ENCODE measurements around the gene SMURF1.

- TF ChIP-seq POLR2AphosphoS5 (IDR thresholded peaks at IDR 0.05), result no peak
- TF ChIP-seq, protein P1, sequence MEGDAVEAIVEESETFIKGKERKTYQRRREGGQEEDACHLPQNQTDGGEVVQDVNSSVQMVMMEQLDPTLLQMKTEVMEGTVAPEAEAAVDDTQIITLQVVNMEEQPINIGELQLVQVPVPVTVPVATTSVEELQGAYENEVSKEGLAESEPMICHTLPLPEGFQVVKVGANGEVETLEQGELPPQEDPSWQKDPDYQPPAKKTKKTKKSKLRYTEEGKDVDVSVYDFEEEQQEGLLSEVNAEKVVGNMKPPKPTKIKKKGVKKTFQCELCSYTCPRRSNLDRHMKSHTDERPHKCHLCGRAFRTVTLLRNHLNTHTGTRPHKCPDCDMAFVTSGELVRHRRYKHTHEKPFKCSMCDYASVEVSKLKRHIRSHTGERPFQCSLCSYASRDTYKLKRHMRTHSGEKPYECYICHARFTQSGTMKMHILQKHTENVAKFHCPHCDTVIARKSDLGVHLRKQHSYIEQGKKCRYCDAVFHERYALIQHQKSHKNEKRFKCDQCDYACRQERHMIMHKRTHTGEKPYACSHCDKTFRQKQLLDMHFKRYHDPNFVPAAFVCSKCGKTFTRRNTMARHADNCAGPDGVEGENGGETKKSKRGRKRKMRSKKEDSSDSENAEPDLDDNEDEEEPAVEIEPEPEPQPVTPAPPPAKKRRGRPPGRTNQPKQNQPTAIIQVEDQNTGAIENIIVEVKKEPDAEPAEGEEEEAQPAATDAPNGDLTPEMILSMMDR (IDR thresholded peaks at IDR 0.05 in 8 of 11, conservative IDR thresholded peaks at IDR 0.05 in 3 of 11), result no peak
Observed at GRCh38 chr7:99092064-99092720, 51.7 kb downstream of the SMURF1 start.
